HG03442 (cell line): ENCODE results near the gene OR10C1.
"Not testable (repeated sequence)": the region's sequence is repeated elsewhere in the genome, so short reads cannot be mapped to it uniquely, and the experiment has no call there.

Experiments
- ATAC-seq: cut with Tn5 transposase; IDR thresholded peaks from one replicate; pipeline ENCODE4 v1.9.1; 2021; ENCODE audit warnings: mild to moderate bottlenecking, moderate library complexity; ENCODE audit not compliant: unreplicated experiment

Gene OR10C1, protein sequence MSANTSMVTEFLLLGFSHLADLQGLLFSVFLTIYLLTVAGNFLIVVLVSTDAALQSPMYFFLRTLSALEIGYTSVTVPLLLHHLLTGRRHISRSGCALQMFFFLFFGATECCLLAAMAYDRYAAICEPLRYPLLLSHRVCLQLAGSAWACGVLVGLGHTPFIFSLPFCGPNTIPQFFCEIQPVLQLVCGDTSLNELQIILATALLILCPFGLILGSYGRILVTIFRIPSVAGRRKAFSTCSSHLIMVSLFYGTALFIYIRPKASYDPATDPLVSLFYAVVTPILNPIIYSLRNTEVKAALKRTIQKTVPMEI

DNA sequence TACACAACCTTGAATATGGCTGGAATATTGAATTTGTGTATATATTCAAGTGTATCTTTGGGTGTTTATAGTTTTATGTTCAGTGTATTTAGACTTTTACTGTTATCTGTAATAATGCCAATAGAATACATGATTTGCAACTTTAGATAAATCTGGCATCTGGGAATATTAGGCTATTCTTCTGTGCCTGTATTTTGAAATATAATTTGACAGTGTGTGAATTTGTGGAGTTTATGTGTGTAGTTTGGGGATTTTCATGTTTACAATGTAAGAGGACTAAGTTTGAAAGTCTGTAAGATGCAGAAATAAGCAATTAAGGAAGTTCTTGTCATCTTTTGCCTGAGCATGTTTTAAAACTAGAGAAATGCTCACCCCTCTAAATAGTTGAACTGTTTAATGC lies at the start of gene OR10C1:
Gene OR10C1 (plus strand): TSS at position 301 of the 400 bp plus-strand sequence. CDS start 710 bp downstream, outside the sequence.
- ATAC-seq, result no peak

DNA sequence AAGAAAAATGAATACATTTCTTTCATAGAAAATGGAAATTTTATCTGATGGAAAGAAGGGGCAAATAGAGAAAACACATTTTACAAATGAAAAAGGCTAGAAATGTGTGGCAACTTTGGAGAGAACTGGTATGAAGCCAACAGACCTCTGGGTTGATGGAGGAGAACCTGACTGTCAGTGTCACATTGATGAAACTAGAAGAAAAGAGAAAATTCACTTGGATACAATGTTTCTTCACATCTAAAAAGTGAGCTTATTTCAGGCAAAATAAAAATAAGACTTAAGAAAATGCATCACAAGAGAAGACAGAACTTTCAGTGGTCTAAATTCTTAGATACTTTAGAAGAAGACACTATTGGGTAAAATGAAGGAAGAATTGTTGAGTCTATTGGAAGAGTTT lies 43.8 kb upstream of the OR10C1 start, which contains the start of gene OR12D2:
Gene OR12D2 (plus strand): TSS at position 301 of the 400 bp plus-strand sequence. CDS start 1,069 bp downstream, outside the sequence.
- ATAC-seq, result no peak

DNA sequence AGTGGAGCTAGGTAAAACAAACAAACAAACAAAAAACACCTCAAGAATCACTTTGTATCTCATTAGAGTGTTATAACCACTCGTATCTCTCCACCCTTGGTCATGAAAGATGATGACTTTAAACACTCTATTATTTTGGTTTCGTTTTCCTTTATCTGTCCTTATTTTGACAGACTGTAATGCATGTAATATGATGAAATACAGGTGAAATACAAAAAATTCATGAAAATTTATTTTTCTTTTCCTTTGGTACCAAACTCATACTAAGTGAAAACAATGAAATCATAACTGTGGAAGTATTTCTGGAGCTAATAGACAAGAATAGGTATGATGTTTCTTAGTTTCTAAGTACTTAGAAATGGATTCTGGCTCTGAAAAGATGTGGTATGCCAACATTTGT lies 39.6 kb upstream of the OR10C1 start:
- ATAC-seq, result no peak

DNA sequence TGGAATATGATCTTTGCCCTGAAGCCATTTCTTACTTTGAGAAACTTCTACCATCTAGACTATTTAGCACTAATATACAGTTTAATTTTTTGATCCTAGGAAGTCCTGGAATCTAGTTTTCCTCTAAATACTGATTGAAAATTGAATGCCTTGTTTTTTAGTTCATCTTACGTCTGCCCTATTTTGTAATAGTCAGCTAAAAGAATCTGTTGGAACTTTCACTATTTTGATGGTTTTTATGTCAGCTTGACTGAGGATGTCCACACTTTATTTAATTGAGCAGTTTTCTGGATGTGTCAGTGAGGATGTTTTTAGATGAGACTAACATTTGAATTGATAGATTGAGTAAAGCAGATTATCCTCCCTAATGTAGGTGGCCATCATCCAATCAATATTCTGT lies 35.3 kb upstream of the OR10C1 start:
- ATAC-seq, result no peak

DNA sequence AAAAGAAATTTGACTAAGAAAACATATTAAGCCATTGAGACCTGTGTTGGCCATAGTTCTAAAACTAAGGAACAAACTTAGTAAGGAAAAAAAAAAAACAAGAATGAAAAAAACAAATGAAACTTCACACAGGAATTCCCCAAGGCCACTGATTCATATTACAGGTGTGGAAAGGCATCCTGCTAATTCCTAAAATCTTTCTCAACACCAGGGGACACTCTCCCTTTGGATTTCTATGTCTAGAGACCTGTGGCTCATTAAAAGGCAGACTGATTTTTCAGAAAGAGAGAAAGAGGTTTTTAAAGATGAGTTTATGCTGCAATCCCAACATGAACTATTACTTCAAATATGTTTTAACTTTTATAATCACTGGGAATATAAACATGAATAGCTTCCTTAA lies 24.5 kb upstream of the OR10C1 start, which contains the start of gene OR12D1:
Gene OR12D1 (plus strand): TSS at position 341 of the 400 bp plus-strand sequence.
- ATAC-seq, result no peak

- ATAC-seq, result no peak
Observed at GRCh38 chr6:29419516-29419915, 19.6 kb upstream of the OR10C1 start.

GRCh38 chr6:29424168-29424567 lies 14.9 kb upstream of the OR10C1 start:
- ATAC-seq, result no peak

GRCh38 chr6:29424575-29424974 lies 14.5 kb upstream of the OR10C1 start:
- no peak for ATAC-seq

DNA sequence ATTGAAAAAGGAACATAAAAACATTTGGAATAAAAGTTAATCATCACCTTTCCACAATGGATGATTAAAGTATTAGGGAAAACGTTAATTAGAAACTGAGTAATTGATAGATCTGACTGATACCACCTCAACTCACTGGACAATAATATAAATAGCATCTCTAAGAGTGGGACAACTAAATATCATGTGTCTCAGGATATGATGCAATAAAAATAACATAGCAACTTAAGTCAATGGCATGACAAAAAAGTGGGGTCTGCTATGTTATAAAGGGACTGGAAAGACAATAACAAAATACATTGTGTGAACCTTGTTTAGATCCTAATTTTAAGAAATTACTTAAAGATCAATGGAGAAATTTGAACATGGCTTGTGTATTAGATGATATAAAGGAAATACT lies 14.0 kb upstream of the OR10C1 start:
- ATAC-seq, result no peak

- no peak for ATAC-seq
Observed at GRCh38 chr6:29426654-29427053, 12.5 kb upstream of the OR10C1 start.

- not testable (repeated sequence) for ATAC-seq
Observed at GRCh38 chr6:29436730-29437129, 2.4 kb upstream of the OR10C1 start.

- ATAC-seq, result no peak
Observed at GRCh38 chr6:29442719-29443118, 3.6 kb downstream of the OR10C1 start.

GRCh38 chr6:29444031-29444430 lies 4.9 kb downstream of the OR10C1 start:
- ATAC-seq, result not testable (repeated sequence)

DNA sequence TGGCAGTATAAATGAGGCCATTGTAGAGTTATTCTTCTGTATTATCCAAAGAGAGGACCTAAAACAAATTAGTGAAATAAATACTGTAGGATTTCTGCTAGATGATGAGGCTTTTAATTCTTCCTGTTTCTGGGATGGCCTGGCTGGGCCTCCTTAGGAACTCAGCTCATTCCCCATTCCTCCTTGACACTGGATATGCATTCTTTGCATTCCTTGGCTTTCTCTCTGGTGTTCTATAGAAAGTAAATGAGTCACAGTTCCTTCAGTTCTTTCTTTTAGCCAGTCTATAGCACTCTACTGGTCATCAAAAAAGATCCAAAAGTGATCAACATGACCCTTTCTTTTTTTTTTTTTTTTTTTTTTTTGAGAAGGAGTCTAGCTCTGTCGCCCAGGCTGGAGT lies 8.6 kb downstream of the OR10C1 start:
- ATAC-seq, result no peak

- ATAC-seq, result no peak
Observed at GRCh38 chr6:29451471-29452193, 12.5 kb downstream of the OR10C1 start.

GRCh38 chr6:29456971-29457370 lies 17.9 kb downstream of the OR10C1 start, which contains the start of the genes OR11A1 and OR2H1:
Gene OR11A1, minus strand, starts transcription at chr6:29457071. Its CDS starts 29,430 bp downstream, at chr6:29427641.
Gene OR2H1, plus strand, starts transcription at chr6:29457155. Its CDS starts 4,615 bp downstream, at chr6:29461770.
- ATAC-seq, result no peak

DNA sequence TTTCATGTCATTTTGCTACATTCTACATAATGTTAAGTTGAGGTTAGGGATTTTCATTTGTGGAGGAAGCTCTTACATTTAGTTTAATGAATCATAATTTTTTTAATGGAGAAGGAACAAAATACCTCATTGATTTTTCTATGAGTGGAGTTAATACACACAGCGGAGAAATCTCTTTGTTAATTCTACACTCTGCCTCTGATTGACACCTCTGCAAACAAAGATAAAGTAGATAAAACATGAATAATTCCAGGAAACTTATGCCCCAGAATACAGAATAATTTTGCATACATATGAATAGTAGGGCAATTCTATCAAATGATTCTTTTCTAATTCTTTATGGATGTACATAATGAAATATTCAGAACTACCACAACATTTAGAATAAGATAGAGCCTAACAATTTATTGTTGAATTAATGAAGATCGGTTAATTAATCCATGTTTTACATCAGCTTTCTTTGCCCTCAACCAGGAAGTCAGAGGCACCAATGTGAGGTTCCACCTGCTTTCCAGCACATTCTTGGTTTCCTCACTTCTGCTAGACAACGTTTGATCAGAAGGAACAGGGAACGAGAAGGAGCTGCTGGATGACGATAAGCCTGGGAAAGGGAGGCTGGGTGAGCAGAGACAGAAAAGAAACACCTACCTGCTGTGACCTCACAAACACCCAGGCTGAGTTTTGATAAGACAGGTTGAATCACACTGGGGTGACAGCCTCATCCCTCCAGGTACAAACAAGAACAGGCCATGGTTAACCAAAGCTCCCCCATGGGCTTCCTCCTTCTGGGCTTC lies 22.1 kb downstream of the OR10C1 start:
- no peak for ATAC-seq

GRCh38 chr6:29462022-29462421 lies 22.9 kb downstream of the OR10C1 start:
- no peak for ATAC-seq

DNA sequence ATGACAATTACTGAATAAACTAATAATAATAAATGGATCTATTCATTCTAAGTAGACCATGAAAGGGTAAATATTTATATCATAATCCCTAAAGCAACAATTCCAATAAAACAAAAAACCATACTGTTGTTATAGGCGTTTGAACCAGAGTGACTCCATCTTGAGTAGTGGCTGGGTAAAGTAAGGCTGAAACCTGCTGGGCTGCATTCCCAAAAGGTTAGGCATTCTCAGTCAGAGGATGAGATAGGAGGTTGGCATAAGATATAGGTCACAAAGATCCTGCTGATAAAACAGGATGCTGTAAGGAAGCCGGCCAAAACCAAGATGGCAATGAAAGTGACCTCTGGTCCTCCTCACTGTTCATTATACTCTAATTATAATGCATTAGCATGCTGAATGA lies 26.2 kb downstream of the OR10C1 start:
- no peak for ATAC-seq

DNA sequence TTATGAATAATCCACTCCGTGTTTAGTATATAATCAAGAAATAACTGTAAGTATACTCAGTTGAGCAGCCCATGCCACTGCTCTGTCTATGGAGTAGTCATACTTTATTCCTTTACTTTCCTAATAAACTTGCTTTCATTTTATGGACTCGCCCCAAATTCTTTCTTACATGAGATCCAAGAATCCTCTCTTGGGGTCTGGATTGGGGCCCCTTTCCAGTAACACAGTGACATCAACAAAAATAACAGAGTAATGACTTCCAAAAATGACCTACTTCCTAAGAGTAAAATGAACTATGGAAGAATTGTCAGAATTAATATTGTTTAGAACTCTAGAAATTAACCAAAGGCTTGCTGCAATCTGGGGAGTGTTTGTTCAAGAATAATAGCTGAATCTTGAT lies 26.7 kb downstream of the OR10C1 start:
- ATAC-seq, result no peak

- ATAC-seq, result no peak
Observed at GRCh38 chr6:29466241-29466640, 27.1 kb downstream of the OR10C1 start.
